ENCODE results near the gene ORC4.

ORC4 gene

DNA sequence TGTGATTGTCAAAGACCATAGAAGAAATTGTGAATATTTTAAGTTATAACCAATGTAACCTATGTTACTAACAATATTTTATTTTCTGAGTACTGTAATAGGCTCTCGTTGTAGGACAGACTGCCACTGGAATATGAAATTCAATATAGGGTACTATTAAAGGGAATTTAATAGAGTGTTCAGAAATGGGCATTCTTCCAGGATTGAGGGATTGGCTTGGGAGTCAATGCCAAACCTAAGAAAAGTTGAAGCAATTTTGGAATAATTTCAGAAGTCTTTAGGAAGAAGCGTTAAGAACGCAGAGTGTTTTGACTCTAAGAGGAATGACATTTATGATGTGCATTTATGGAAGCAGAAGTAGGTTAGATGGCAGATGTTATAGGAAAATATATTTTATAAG is 96.7 kb downstream of the ORC4 start:
- WGBS (ENCODE audit: extremely low coverage, insufficient coverage, insufficient read length), result no CpG with 5 or more reads among the region's 3 CpGs
- Histone ChIP-seq H2AK5ac (ENCODE audit: low read length) (no peak overlapping the region), H4K91ac (ENCODE audit: low read depth, low read length) (no peak overlapping the region)

DNA sequence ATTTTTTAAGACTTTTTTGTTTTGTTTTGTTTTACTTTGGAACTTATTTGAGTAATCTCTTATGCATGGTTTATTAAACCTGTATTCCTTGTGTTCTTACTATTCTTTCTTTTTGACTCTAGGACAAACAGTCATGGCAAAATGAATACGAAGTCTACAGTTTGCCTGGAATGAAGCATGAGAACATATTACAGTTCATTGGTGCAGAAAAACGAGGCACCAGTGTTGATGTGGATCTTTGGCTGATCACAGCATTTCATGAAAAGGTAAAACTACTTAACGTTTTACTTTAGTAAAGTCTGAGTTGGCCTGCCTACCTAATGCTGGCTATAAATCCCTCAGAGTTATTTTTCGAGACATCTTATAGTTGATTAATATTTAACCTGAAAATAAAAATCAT is 103.4 kb downstream of the ORC4 start:
- H4K91ac ChIP-seq (ENCODE audit: low read depth, low read length), result no peak overlapping the region
- no peaks in the 10 kb centered on the region for H3K27me3 ChIP-seq (ENCODE audit: insufficient read depth, low read length)
- H3K14ac ChIP-seq (ENCODE audit: low read length), result no peak overlapping the region
- no peak overlapping the region for H4K12ac ChIP-seq (ENCODE audit: low read depth, low read length)
- H3K4me1 ChIP-seq (ENCODE audit: control insufficient read depth in 1 of 2, insufficient read depth in 2 of 2, low read length in 2 of 2), result no peaks in the 10 kb centered on the region
- no peak overlapping the region for H2AFZ ChIP-seq (ENCODE audit: insufficient read depth, low read length, poor library complexity)
- no peak overlapping the region for H3K4me2 ChIP-seq (ENCODE audit: low read length)
- no peak overlapping the region for H2BK5ac ChIP-seq (ENCODE audit: low read depth, low read length, poor library complexity)
- no peak overlapping the region for H3K9ac ChIP-seq (ENCODE audit: low read length)
- no peak overlapping the region for H3K23ac ChIP-seq (ENCODE audit: low read length)
- H3K36me3 ChIP-seq (ENCODE audit: control insufficient read depth in 1 of 2, insufficient read depth in 2 of 2, low read length in 2 of 2), result no peaks in the 10 kb centered on the region
- no peak overlapping the region for H3K27ac ChIP-seq (ENCODE audit: low read depth, low read length)
- no peak overlapping the region for H3K4me3 ChIP-seq (ENCODE audit: low read depth, low read length)
- H3K4ac ChIP-seq (ENCODE audit: low read depth, low read length), result no peak overlapping the region
- no peak overlapping the region for H3K18ac ChIP-seq (ENCODE audit: low read length)
- no peak overlapping the region for H2AK5ac ChIP-seq (ENCODE audit: low read length)
- H2BK120ac ChIP-seq (ENCODE audit: insufficient read depth, low read length, poor library complexity), result no peak overlapping the region
- no peaks in the 10 kb centered on the region for H3K79me2 ChIP-seq (ENCODE audit: control insufficient read depth, insufficient read depth, low read length, poor library complexity)
- no peaks in the 10 kb centered on the region for H3K79me1 ChIP-seq (ENCODE audit: low read length)
- H2BK12ac ChIP-seq (ENCODE audit: low read length), result no peak overlapping the region
- no peak overlapping the region for H4K8ac ChIP-seq (ENCODE audit: low read depth, low read length)
- WGBS (ENCODE audit: extremely low coverage, insufficient coverage, insufficient read length), result no CpG with 5 or more reads among the region's 4 CpGs
- H3K9me3 ChIP-seq (ENCODE audit: insufficient read depth, low read depth, low read length), result no peaks in the 10 kb centered on the region
- DNase-seq, result no peak

More for the DNA sequence above, 96.7 kb downstream of the ORC4 start:
- H2BK5ac ChIP-seq (ENCODE audit: low read depth, low read length, poor library complexity), result no peak overlapping the region
- no peaks in the 10 kb centered on the region for H3K9me3 ChIP-seq (ENCODE audit: insufficient read depth, low read depth, low read length)
- H4K12ac ChIP-seq (ENCODE audit: low read depth, low read length), result no peak overlapping the region
- H3K4me2 ChIP-seq (ENCODE audit: low read length), result no peak overlapping the region
- no peak overlapping the region for H2BK120ac ChIP-seq (ENCODE audit: insufficient read depth, low read length, poor library complexity)
- peaks cover 0 to 2% of the 10 kb centered on the region in 2 experiments for H3K36me3 ChIP-seq (ENCODE audit: control insufficient read depth in 1 of 2, insufficient read depth in 2 of 2, low read length in 2 of 2)
- H2AFZ ChIP-seq (ENCODE audit: insufficient read depth, low read length, poor library complexity), result no peak overlapping the region
- H3K4ac ChIP-seq (ENCODE audit: low read depth, low read length), result no peak overlapping the region
- H4K8ac ChIP-seq (ENCODE audit: low read depth, low read length), result no peak overlapping the region
- H3K9ac ChIP-seq (ENCODE audit: low read length), result no peak overlapping the region
- H3K4me1 ChIP-seq (ENCODE audit: control insufficient read depth in 1 of 2, insufficient read depth in 2 of 2, low read length in 2 of 2), result no peaks in the 10 kb centered on the region
- H3K23ac ChIP-seq (ENCODE audit: low read length), result no peak overlapping the region
- H3K4me3 ChIP-seq (ENCODE audit: low read depth, low read length), result no peak overlapping the region
- no peak overlapping the region for H3K18ac ChIP-seq (ENCODE audit: low read length)
- no peak overlapping the region for H3K14ac ChIP-seq (ENCODE audit: low read length)
- no peak overlapping the region for H3K27ac ChIP-seq (ENCODE audit: low read depth, low read length)
- no peaks in the 10 kb centered on the region for H3K27me3 ChIP-seq (ENCODE audit: insufficient read depth, low read length)
- no peak for DNase-seq
- no peaks in the 10 kb centered on the region for H3K79me1 ChIP-seq (ENCODE audit: low read length)
- H3K79me2 ChIP-seq (ENCODE audit: control insufficient read depth, insufficient read depth, low read length, poor library complexity), result no peaks in the 10 kb centered on the region
- no peak overlapping the region for H2BK12ac ChIP-seq (ENCODE audit: low read length)

DNA sequence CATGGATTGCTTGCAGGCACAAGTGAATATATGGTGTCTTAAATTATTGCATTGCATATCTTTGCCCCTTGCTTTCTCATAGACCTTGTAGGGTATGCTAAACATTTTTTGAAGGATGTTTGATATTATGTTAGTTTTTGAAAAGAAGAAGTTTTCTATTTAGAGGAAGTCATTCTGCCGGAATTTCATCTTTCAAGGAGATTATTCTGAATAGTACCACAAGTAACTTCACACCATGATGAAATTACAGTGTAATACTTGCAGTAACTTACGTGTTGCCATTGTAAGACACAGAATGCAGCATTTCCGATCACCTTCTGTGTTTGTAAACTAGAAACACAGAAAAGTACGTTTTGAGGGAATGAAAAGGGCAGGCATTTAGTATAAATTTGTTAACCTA is 103.8 kb downstream of the ORC4 start:
- H2BK12ac ChIP-seq (ENCODE audit: low read length), result no peak overlapping the region
- no peak overlapping the region for H4K8ac ChIP-seq (ENCODE audit: low read depth, low read length)
- no peak overlapping the region for H4K91ac ChIP-seq (ENCODE audit: low read depth, low read length)
- H3K4ac ChIP-seq (ENCODE audit: low read depth, low read length), result no peak overlapping the region
- no CpG with 5 or more reads among the region's 4 CpGs for WGBS (ENCODE audit: extremely low coverage, insufficient coverage, insufficient read length)
- no peak overlapping the region for H3K14ac ChIP-seq (ENCODE audit: low read length)
- no peaks in the 10 kb centered on the region for H3K79me2 ChIP-seq (ENCODE audit: control insufficient read depth, insufficient read depth, low read length, poor library complexity)
- no peaks in the 10 kb centered on the region for H3K27me3 ChIP-seq (ENCODE audit: insufficient read depth, low read length)
- H3K4me3 ChIP-seq (ENCODE audit: low read depth, low read length), result no peak overlapping the region
- no peak overlapping the region for H3K18ac ChIP-seq (ENCODE audit: low read length)
- H2AFZ ChIP-seq (ENCODE audit: insufficient read depth, low read length, poor library complexity), result no peak overlapping the region
- no peak overlapping the region for H3K27ac ChIP-seq (ENCODE audit: low read depth, low read length)
- H2BK5ac ChIP-seq (ENCODE audit: low read depth, low read length, poor library complexity), result no peak overlapping the region
- no peaks in the 10 kb centered on the region for H3K4me1 ChIP-seq (ENCODE audit: control insufficient read depth in 1 of 2, insufficient read depth in 2 of 2, low read length in 2 of 2)
- DNase-seq, result no peak
- H4K12ac ChIP-seq (ENCODE audit: low read depth, low read length), result no peak overlapping the region
- H3K23ac ChIP-seq (ENCODE audit: low read length), result no peak overlapping the region
- no peaks in the 10 kb centered on the region for H3K9me3 ChIP-seq (ENCODE audit: insufficient read depth, low read depth, low read length)
- H2AK5ac ChIP-seq (ENCODE audit: low read length), result no peak overlapping the region
- H3K4me2 ChIP-seq (ENCODE audit: low read length), result no peak overlapping the region
- H3K36me3 ChIP-seq (ENCODE audit: control insufficient read depth in 1 of 2, insufficient read depth in 2 of 2, low read length in 2 of 2), result no peaks in the 10 kb centered on the region
- H3K9ac ChIP-seq (ENCODE audit: low read length), result no peak overlapping the region
- no peak overlapping the region for H2BK120ac ChIP-seq (ENCODE audit: insufficient read depth, low read length, poor library complexity)
- H3K79me1 ChIP-seq (ENCODE audit: low read length), result no peaks in the 10 kb centered on the region

DNA sequence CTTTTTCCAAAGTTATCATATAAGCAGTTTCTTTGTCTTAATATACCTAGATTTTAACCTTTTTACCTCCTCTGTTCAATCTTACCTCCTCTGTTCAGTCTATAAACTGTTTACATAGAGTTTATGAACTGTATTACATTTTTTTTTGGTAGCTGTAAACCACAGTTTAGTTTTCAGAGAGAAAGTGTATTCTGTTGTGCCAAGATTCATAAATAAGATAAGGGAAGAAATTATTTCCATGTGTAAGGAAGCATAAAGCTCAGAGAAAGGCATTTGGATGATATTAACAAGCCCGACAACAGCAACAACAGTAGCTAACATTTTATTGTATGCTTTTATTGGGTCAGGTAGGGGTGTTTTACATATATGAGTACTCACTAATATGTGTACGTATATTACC is 104.5 kb downstream of the ORC4 start:
- DNase-seq, result no peak
- Histone ChIP-seq H3K23ac (ENCODE audit: low read length) (no peak overlapping the region), H3K4me1 (ENCODE audit: control insufficient read depth in 1 of 2, insufficient read depth in 2 of 2, low read length in 2 of 2) (no peaks in the 10 kb centered on the region), H2AK5ac (ENCODE audit: low read length) (no peak overlapping the region), H3K27me3 (ENCODE audit: insufficient read depth, low read length) (no peaks in the 10 kb centered on the region), H4K12ac (ENCODE audit: low read depth, low read length) (no peak overlapping the region), H3K18ac (ENCODE audit: low read length) (no peak overlapping the region), H3K4me3 (ENCODE audit: low read depth, low read length) (no peak overlapping the region), H3K14ac (ENCODE audit: low read length) (no peak overlapping the region), H2AFZ (ENCODE audit: insufficient read depth, low read length, poor library complexity) (no peak overlapping the region), H2BK12ac (ENCODE audit: low read length) (no peak overlapping the region), H2BK5ac (ENCODE audit: low read depth, low read length, poor library complexity) (no peak overlapping the region), H3K4ac (ENCODE audit: low read depth, low read length) (no peak overlapping the region), H3K9me3 (ENCODE audit: insufficient read depth, low read depth, low read length) (no peaks in the 10 kb centered on the region), H3K36me3 (ENCODE audit: control insufficient read depth in 1 of 2, insufficient read depth in 2 of 2, low read length in 2 of 2) (no peaks in the 10 kb centered on the region), H4K91ac (ENCODE audit: low read depth, low read length) (no peak overlapping the region), H4K8ac (ENCODE audit: low read depth, low read length) (no peak overlapping the region), H3K79me1 (ENCODE audit: low read length) (no peaks in the 10 kb centered on the region), H2BK120ac (ENCODE audit: insufficient read depth, low read length, poor library complexity) (no peak overlapping the region), H3K27ac (ENCODE audit: low read depth, low read length) (no peak overlapping the region), H3K9ac (ENCODE audit: low read length) (no peak overlapping the region), H3K79me2 (ENCODE audit: control insufficient read depth, insufficient read depth, low read length, poor library complexity) (no peaks in the 10 kb centered on the region), H3K4me2 (ENCODE audit: low read length) (no peak overlapping the region)
- WGBS (ENCODE audit: extremely low coverage, insufficient coverage, insufficient read length), result no CpG with 5 or more reads among the region's 2 CpGs

Measured in trophoblast cell (in vitro differentiated cells and primary cell).